Activated CD4-positive, alpha-beta T cell treated with anti-CD3 and anti-CD28 coated beads, Interleukin-10, Interleukin-2, amounts not matched to agents 100 ng/mL and 50 ng/mL, durations not matched to agents 16 hours and 8 hours (primary cell): Measurements from ENCODE around the gene PBX1.

ENCODE experiments used
- DNase-seq: peaks from one replicate; pipeline ENCODE4 v3.0.0-alpha.2; 2020

The PBX1 gene

DNA sequence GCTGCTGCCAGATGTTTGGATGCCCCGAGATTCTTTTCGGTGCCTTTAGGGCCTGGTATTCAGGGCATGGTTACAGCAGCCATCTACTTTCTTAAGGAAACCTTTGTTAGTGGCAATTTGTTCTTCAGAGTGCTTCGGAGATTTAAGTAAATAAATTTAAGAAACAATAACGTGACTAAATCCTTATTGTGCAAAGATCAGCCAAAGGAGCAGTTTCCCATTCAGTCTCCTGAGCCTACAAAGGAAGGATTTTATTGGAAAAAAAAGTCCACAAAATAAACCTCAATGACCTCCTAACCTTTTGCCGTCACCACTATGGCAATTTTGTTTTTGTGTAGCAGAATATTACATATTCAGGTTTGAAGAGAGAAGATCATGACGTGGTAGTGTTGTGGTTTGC lies 231.1 kb downstream of the PBX1 start:
- no peak for DNase-seq

DNA sequence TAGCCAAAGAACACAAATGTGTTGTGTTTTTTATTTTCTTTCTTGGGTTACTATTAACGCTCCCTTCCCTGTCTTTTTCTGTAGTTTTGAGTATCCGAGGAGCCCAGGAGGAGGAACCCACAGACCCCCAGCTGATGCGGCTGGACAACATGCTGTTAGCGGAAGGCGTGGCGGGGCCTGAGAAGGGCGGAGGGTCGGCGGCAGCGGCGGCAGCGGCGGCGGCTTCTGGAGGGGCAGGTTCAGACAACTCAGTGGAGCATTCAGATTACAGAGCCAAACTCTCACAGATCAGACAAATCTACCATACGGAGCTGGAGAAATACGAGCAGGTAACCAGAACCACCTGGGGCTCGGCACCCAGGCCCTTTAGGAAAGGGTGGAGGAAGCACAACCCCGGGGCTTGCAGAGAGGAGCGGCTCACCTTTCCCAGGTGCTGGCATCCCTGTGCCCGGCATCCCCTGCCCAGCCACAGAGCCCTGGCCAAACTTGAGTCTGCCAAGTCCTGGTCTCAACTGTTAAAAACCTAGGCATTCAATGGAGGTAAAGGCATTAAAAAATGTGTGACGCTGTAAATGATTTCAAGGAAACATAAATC lies 233.5 kb downstream of the PBX1 start:
- no peak for DNase-seq

DNA sequence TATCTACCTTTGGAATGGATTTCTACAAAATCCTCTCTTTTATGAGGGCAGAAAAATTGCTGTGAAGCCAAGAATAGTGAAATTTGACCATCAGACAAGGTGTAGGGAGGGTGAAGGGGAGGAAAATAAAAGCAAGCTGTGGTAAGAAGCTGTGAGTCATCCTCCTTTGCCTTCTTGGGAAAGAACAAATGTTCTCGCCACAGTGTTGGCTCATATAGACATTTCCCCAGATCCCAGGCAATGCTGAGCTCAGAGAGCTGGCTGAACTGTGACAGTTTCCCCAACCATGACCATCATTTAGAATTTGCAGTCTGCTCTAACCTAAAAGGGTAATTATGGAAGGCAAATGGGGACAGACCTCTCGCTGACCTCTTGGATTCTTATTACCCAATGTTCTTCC lies 235.4 kb downstream of the PBX1 start:
- no peak for DNase-seq

- DNase-seq = no peak
Measured at GRCh38 chr1:164796916-164797315, 237.9 kb downstream of the PBX1 start.

DNA sequence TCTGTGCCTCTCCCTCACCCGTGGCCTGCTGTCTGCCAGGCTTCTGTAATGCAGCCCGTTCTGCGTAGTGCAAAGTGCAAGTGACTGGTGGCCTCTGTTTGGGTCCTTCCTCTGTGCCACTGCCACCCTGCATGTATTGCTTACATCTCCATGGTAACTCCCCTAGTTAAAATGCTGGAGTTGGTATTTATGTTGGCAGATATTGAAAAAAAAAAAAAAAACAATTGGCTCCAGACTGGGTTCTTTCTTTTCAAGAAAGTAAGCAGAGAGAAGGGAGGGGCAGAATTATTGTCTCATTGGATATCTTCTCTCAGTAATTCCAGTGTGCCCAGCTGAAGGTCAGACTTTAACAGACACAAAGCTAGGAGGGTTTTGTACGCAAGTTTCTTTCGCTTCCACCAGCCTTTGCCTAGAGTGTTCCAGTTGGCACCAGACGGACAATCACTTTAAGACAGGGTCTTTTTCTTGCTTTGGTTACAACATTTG lies 242.3 kb downstream of the PBX1 start:
- no peak for DNase-seq

- no peak for DNase-seq
Measured at GRCh38 chr1:164801791-164802502, 243.0 kb downstream of the PBX1 start.

DNA sequence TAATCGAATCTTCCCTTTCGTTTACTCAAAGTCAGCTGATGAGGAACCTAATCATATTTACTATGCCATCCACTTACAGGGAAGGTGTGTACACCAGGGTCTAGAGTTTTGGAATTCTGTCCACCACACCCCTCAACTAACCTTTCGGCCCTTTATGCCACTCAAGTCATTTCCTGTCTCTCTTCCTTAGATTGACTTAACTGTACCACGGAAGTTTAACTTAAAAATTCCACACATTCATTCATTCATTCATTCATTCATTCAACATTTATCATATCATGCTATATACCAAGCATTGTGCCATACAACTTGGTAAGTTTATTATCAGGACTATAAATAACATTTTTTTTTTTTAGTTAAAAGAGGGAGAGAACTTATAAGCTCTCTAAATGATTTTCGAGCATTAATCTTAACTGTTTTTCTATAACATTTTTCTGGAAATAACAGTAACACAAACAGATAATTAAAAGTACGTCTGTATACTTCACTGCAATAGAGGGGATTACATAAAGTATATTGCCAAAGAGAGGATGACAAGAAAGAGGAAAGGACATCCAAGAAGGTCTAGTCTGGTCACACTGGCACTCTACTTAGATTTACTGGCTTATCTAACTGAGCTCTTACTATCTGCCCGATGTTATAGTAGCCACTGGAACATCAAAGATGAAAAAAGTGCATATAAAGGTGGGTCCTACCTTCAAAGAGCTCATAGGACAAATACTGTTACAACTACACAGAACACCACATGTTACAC lies 243.7 kb downstream of the PBX1 start:
- no peak for DNase-seq

- DNase-seq = no peak
Measured at GRCh38 chr1:164803366-164803765, 244.4 kb downstream of the PBX1 start.

- no peak for DNase-seq
Measured at GRCh38 chr1:164804366-164804765, 245.4 kb downstream of the PBX1 start.

DNA sequence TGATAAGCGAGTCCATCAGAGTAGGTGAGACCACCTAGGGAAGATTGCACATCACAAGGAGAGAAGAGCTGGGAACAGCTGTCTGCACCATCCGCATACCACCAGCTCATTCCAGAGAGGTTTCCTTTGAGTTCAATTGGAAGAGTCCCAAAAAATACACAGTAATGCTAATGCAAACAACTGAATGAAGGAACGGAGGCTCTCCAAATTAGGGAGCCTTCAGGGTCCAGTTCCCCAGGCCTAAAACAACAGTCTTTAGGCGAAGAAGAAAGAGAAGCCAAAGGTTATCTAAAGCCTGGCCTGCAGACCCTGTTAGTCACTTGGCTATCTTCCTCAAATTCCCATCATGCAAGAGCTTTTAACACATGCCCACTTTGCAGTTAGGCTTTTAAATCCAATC lies 246.4 kb downstream of the PBX1 start:
- DNase-seq = no peak

- DNase-seq = no peak
Measured at GRCh38 chr1:164806531-164806930, 247.5 kb downstream of the PBX1 start.

GRCh38 chr1:164813776-164814175 lies 254.8 kb downstream of the PBX1 start:
- no peak for DNase-seq

DNA sequence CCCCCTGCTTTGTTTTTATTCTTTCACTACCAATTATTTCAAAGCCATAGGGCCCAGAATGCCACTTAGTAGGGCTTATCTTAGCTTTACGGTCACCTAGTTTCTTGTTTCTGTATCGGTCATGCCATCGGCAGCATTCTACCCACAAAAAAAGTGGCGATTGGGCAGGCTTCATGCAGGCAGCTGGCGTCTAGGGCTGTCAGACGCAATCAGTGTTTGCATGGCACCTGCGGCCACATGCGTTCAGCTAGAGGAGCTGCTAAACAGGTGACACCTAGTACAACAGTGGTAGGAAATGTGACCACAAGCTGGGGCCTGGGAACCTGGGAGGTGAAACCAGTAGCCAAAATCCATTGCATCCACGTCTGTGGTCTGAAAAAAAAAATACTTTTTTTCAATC lies 262.7 kb downstream of the PBX1 start:
- no peak for DNase-seq

DNA sequence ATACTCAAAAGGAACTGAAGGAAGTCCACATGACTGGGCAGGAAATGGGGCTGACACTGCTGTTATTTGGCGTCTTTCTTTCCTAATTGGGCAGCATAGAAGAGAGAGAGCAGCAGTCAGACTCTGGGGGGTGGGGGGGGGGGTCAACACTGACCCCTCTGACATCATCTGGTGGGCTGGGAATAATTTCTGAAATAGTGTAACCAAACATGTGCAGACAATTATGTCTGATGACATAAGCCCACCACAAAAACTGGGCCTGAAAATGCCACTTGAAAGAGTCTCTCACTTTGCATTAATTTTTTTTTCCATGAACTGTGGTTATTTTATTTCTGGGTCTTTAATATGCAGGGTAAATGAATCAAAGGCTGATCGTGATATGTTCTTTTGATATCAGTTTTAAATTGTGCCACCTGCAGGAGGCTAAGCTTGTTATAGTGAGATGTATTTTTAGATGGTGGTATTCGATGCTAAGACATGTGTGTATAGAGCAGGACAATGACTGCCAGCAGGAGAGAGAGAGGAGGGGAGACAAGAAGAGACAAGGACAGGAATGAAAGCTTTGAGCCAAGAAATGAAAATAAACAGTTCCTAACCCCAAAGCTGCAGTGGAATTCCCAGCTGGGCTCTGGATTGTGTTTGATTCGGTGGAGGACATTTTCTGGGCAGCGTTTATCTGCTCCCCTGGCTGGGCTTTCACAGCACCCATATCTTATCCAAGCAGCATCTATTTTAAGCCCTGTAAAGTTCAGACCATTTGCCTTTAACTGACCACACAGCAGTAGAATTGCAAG lies 264.7 kb downstream of the PBX1 start:
- DNase-seq = no peak

GRCh38 chr1:164824542-164824941 lies 265.6 kb downstream of the PBX1 start:
- no peak for DNase-seq

- no peak for DNase-seq
Measured at GRCh38 chr1:164830628-164831027, 271.6 kb downstream of the PBX1 start.

- no peak for DNase-seq
Measured at GRCh38 chr1:164834641-164835040, 275.7 kb downstream of the PBX1 start.

GRCh38 chr1:164836614-164837018 lies 277.6 kb downstream of the PBX1 start:
- DNase-seq = no peak

DNA sequence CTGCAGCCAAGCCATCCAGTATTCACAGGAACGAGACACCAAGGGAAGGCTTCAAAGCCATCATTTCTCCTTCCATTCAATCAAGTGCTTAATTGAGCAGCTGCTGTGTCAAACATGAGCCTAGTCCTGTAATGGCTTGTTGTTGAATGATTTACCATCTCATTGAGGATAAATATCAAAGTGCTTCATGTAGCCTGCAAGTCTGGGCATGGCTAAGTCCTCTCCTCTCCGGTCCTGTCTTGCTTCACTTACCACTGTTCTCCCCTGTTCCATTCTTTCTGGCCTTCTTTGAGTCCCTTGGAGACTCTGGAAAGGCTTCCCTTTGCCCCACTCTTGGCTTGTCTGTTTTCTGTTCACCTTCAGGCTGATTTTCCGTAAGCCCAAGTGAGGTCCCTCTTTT lies 279.8 kb downstream of the PBX1 start:
- DNase-seq = no peak

DNA sequence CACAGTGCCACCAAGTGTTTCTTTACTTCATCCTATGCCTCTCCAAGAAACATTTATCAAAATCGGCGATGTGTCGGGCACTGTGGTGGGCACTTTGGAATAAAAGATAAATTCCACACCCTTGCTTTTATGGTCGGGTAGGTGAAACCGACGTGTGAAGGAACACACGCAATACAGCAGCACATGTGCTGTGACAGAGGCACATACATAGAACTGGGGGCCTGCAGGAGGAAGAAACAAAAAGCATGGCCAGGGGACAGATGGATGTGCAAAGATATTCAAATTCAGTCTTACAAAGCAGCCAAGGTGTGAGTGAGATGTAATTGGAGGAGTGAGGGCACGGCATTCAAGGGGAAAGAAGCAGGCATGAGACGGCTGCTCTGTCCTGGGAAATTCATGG lies 282.0 kb downstream of the PBX1 start:
- no peak for DNase-seq

DNA sequence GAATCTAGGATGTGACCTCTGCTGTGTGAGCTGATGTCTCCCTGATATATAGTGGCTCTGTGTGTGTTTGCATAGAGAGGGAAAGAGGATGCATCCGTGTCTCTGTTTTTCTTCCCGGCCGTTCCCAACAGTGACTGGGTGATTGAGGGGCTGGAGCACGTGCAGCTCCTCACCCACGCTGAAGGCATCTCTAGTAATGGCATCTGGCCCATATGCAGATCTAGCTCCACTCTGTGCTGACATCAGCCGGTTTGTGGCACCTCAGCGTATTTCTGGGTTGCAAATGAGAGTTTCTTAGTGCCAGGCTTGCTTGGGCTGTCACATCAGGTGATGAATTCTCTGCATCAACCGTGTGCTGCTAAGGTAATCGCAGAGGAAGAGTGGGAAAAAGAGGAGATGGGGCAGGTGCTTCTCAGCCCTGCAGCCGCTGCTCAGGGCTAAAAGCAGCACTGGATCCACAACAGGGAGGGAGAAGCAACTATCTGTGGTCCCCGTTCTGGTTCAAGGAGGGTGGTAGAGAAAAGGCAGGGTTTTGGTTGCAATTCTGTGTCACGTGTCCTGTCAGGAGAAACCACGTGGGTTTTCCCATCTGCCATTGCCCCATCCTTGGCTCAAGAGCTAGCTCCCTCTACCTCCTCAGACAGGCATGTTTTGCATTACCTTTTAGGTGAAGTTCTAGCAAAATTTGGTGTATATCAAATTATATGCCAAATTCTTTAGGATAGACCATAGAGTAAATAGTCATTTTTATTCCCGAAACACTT lies 282.9 kb downstream of the PBX1 start:
- DNase-seq = no peak

GRCh38 chr1:164842870-164843269 lies 283.9 kb downstream of the PBX1 start:
- DNase-seq = no peak
